GM18526 (cell line): ENCODE results near the gene CUBN.

Experiments
- POLR2A ChIP-seq: IDR thresholded peaks from 3 replicates; pipeline ENCODE4 v1.6.1; 2011; ENCODE audit not compliant: insufficient read length; ENCODE audit errors: extremely low read depth

Gene CUBN

DNA sequence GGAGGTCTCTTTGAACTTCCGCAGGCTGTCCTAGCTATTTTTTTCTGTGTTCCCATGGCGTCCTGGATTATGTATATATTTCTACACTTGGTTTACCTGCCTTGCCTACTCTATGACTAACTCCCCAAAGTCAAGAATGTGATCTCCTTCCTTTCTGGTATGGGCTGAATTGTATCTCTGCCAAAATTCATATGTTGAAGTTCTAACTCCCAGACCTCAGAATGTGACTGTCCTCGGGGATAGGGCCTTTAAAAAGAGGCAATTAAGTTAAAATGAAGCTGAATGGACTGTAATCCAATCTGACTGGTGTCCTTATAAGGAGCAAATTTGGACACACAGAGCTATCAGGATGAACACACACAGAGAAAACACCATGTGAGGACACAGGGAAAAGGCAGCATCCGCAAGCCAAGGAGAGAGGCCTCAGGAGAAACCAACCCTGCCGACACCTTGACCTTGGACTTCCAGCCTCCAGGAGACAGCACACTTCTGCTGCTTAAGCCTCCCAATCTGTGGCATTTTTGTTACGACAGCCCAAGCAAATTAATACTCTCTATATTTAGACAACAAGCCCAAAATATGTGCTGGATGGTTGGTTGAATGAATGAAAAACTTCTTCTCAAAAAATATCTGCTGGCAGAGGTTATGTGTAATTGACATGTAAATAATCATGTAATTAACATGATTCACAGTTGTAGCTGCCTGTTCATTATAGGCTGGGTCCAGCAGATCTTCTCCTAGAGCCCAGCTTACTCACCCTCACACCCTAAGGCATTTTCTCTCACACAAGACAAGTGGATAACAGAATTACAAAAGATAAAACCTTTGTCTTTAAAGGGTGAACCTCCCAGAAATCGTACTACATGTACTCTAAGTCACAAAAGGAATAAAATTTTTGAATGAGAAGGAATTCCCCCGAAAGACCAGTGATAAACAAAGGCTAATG, 123.7 kb downstream of the CUBN start:
- TF ChIP-seq POLR2A, result no peak

DNA sequence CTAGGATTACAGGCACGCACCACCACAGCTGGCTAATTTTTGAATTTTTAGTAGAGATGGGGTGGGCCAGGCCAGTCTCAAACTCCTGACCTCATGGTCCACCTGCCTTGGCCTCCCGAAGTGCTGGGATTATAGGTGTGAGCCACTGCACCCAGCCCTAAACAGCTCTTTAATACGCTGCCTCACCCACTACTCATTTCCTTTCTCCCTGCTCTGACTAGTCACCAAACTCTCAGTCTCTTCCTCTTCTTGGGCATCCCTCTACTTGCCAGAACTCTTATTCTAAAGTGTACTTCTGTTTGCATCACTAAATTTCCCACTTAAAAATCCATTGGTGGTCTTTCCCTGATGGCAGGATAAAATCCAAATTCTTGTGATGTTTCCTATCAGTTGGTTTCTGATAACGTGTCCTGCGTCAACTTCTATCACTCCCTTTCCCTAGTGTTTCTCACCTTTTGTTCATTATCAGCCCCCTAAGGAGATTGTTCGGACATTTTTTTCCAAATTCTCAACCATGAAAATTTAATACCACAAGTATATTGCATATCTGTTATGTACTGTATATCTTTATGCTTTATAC, 124.7 kb downstream of the CUBN start:
- no peak for TF ChIP-seq POLR2A

DNA sequence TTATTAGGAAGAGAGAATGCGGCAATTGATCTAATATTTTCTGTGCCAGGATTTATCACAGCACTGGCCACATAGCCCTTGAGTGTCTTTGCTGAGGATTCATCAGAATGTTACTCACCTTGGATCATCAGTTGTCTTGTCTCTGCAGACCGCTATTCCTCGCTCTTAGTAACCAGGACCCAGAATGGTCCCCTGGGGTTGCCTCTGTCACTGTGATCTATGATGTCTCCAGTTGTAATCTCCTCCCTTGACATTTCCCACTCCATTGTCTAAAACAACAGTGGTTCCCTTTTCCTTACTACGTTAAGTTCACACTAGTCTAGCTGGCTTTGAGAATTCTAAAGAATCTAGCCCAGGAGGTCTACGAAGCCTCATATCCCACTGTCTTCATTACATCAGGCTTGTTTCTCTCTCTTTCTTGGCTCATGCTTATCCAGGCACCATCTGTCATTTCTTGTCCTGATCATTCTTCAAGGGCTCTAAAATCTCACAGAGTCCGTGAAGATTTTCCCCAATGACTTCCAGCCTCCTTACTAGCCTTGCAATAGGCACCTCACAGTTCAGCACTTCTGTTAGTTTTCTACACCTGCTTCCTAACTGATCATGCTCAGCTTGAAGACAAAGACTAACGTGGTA, 125.8 kb downstream of the CUBN start:
- no peak for TF ChIP-seq POLR2A

DNA sequence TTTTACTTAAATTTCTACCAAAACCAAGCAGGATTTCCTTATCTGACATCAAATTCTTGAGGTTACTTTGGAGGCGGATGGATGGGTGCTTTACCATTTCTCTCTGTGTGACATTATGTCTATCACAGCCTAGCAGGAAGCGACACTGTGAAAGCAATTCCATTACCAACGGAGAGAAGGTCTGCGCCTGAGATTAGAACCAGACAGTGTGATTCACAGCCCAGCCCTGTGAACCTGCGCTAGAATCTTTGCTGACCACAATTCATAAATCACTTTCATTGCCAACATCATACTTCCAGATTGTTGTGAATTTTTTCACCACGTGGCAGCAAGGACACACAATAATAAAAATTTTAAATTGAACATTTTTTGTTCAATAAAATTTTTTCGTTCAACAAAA, 126.5 kb downstream of the CUBN start:
- TF ChIP-seq POLR2A, result no peak

DNA sequence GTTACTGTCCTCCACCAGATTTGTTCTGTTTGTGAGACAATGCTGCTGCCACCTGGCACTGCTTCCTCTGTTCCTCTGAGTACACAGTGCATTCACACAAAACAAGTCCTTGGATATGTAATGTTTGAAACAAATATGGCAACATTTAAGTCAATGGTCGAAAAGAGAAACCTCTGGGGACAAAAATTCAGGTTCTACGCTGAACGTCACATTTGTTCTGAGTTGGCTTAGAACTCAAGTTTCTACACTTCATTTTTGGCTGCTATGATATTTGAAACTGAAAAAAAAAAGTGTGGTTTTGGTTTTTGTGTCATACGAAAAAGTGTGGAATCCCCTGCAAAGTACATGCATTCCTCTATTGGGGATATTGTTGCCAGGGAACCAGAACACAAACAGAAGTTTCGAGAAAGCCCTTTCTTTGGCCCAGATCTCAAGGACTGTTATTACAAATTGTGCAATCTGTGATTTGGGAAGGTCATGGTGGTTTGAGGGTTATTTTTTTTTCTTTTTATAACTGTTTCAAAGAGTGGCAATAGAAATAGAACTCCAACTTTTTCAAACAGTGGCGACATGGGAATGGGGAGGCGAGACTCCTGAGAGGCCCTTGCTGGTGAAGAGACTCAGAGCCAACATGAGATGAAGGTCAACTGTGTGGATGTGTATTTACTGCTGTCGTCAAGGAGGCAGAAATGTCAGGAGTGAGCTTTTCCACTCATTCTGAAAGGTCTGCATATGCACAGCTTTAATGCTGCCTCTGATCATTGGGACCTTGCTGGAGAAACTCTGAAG, 127.5 kb downstream of the CUBN start:
- no peak for TF ChIP-seq POLR2A

DNA sequence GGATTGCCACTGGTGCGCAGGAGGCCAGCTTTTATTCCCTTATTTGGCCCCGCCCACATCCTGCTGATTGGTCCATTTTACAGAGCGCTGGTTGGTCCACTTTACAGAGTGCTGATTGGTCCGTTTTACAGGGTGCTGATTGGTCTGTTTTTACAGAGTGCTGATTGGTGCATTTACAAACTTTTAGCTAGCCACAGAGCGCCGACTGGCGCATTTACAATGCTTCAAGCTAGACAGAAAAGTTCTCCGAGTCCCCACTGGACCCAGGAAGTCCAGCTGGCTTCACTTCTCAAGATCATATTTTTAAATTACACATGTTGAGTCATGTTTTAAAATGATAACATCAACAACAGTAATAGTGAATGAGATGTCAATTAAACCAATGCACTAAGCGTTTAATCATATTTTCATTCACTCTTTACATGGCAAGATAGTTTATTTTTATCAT, 128.3 kb downstream of the CUBN start:
- no peak for TF ChIP-seq POLR2A

DNA sequence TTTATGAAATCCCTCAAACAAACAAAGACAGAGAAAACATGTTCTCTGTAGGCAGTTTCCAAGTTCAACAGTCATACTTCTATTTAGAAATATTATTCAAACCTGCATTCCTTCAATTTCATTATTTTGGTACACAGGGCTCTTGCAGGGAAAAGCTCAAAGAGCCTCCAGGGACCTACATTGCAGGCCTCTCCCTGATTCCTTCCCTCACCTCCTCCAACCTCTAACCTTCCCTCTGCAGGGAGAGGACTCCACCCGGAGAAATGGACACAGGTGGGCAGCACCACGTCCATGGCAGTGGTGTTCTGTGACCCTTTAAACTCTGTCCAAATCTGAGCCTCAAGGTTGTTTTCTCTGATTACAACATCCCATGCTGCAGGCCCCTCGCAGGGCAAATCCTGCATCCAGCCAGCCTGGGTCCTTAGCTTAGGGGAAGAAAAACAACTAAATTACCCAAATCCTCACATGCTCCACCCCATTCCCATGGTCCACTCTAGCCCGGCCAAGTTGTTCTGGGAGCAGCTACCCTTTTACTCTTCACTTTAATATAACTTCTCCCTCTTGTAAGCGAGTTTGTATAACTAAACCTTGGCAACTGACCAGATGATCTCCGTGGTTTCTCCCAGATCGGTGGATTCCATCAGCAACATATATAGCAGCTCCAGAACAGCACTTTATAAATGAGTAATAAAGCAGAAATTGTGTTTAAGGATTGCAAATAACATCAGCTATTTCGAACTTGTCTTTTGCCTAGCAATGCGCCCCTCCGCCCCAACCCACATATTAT, 129.8 kb downstream of the CUBN start:
- TF ChIP-seq POLR2A, result no peak

DNA sequence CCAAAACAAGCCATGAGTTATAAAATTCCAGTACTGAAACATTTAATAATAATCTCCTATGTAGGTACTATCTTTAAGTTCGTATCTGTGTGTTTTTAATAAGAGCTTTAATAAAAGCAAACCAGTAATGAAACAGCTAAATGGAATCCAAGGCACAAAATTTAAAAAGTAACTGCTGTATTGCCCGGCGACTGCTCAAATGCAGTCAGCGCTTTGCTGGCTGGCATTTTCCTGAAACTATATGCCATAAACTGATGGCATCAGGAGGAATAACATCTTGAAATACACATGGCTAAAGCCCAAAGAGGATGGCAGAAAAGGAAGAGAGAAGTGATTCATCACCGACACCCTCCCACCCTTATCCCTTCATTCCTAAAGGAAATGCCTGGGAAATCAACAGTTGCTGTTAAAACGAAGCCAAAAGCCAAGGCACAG, 133.1 kb downstream of the CUBN start:
- TF ChIP-seq POLR2A, result no peak

DNA sequence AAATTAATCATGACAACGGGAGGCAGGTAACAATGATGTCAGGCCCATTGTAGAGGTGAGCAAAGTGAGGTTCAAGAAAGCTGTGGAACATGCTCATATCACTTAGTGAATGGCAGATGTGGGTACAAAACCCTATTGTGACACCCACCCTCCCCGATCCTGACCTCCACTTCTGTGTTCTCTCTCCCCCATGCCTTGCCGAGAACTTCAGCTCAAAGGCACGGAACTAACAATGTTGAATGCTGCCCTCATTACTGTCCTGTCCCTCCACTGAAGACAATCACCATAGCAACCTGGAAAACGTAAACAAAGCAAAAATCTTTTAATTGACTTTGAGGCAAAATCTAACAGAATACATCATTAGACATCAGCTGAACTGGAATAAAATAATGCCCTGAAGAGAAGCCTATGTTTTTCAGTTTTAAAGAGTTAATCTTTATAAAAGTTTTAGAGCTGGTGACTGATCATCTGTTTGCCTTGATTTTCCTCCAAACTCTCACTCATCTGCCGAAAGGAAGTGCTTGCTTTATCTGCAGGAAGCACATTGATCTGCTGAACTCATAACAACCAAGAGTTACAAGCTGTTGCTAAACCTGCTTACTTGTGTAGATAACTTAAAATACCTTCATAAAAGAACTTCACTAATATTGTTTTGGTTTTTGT, 133.6 kb downstream of the CUBN start:
- TF ChIP-seq POLR2A, result no peak

DNA sequence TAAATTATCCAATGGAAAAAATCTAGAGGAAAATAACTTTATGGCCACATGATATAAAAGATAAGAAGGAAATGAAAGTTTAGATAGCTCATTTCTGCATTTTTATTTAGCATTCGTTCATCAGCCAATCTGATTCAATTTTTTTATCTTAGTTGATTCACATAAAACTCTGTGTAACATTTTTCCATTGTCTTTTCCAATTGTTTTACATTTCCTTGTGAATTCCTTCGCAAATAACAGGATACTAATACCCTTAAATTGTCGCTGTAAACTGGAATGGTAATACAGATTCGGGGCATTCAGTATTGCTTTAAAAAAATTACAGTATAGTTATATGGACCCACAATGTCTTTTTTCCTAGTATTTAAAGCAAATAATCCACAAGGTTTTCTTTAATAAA, 136.4 kb downstream of the CUBN start:
- TF ChIP-seq POLR2A, result no peak

DNA sequence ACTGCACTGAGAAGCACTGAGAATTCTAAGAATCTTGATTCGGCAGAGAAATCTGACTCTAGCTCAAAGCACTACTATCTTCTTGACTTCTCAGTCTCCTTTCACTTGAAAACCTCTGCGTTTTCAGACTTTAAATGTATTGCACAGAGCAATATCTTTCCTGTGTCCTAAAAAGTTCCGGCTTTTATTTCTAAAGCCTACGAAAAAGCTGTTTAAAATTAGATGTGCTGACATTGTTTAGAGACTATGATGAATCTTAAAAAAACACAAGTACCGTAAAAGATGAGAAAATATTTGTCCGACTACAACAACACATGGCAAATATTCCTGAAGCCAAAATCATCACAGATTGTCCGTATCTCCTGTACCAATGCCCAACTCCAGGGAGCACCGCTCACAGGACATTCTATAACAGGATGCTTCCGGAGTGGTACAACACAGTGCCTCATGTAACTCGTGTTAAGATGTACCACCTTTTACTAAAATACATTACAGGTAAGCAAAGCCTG, 136.9 kb downstream of the CUBN start:
- TF ChIP-seq POLR2A, result no peak

DNA sequence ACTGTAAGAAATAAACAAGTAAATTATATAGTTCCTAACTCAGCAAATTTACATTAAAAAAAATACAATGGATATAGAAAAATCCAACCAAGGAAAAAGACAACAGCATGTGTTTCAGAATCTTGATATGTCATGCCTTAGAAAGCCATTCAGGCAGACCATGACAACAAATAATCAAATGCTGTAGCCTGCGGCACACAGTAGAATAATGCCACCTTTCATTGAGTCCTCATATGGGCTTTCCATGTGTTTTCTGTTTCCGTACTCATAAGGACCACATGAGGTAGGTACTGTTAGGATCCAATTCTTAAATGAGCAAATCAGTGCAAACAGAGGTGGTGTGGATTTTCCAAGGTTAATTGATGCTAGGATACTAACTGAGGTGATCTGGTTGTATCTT, 138.6 kb downstream of the CUBN start:
- no peak for TF ChIP-seq POLR2A

DNA sequence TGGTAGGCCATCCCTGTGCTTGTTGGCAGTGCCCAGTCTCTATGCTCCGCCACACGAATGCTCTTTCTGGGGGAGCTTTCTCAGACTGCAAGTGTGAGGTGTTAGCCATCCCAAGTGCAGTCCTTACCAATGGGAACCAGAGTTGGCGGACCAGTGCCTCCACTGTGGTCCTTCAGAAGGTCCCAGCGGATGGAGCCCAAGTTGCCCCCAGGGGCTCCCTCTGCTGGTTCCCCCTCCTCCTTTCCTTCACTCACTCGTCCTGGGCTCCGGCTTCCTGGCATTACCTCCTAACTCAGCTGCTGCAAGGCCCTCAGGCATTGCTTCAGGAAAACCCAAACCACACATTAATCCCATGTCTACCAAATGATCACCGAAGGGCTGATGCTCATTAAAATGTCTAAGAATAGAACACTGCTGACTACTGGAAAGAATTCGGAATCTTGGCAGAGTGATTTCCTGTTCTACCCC, 139.8 kb downstream of the CUBN start:
- no peak for TF ChIP-seq POLR2A

DNA sequence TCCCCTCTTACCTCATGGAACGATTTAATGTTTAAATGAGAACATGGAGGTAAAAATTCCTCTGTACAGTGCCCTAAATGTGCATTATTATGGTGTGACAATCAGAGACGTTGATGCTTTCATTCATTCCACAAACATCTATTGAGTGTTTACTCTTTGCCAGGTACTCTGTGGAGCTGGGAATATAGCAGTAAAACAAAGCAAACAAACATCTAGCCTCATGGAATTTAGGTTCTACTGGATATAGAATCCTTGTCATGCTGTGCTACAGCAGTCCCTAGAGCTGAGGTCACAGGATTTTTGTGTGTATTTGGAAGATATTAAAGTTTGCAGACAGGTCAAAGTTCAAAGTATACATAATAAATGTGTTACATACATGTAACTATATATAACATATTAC, 140.7 kb downstream of the CUBN start:
- TF ChIP-seq POLR2A, result no peak
